Hepatocyte (in vitro differentiated cells): ENCODE results near the gene NDUFB10.

Experiments used
- CTCF ChIP-seq: fragments of 200-600 bp; sonication (generic); IDR thresholded peaks from 2 replicates; pipeline ENCODE4 v1.5.1; 2016; ENCODE audit warnings: antibody characterized with exemption, mild to moderate bottlenecking; ENCODE audit not compliant: poor library complexity
- EZH2phosphoT487 ChIP-seq: fragments of 200-600 bp; sonication (generic); IDR thresholded peaks from one replicate; pipeline ENCODE4 v1.6.1; 2018; ENCODE audit warnings: antibody characterized with exemption, mild to moderate bottlenecking, low read depth, moderate library complexity; ENCODE audit not compliant: unreplicated experiment, severe bottlenecking

- TF ChIP-seq EZH2phosphoT487 (no peak), CTCF (no peak)
Measured at GRCh38 chr16:1911467-1912214, 47.7 kb upstream of the NDUFB10 start.
